H54 (cell line): ENCODE results near the gene TCEAL9.
"Not testable (repeated sequence)": the region's sequence is repeated elsewhere in the genome, so short reads cannot be mapped to it uniquely, and the experiment has no call there.

ENCODE experiments used
- DNase-seq: peaks from one replicate; pipeline ENCODE4 v3.0.0; 2011; ENCODE audit warnings: low spot score, mixed read lengths; ENCODE audit not compliant: insufficient read length
- FAIRE-seq: peaks from 3 replicates; lab custom pipeline; 2011; peaks lifted over from hg19 to GRCh38; lab: Jason Lieb, UNC
- POLR2A ChIP-seq: IDR thresholded peaks from 2 replicates; pipeline ENCODE4 v1.6.1; 2011; ENCODE audit warnings: low read depth, mild to moderate bottlenecking, low read length

TCEAL9 gene

GRCh38 chrX:103360916-103361315, 4.6 kb downstream of the TCEAL9 start:
- DNase-seq (no peak), FAIRE-seq (no peak)

GRCh38 chrX:103361798-103362197, 5.5 kb downstream of the TCEAL9 start:
- no peak for TF ChIP-seq POLR2A
- FAIRE-seq (no peak), DNase-seq (no peak)

More at GRCh38 chrX:103360916-103361315, 4.6 kb downstream of the TCEAL9 start:
- TF ChIP-seq POLR2A, result no peak

GRCh38 chrX:103362474-103362873, 6.2 kb downstream of the TCEAL9 start:
- DNase-seq (no peak), FAIRE-seq (peak; percentile 57)

GRCh38 chrX:103363046-103363445, 6.7 kb downstream of the TCEAL9 start:
- DNase-seq, result no peak
- no peak for FAIRE-seq

More at GRCh38 chrX:103362474-103362873, 6.2 kb downstream of the TCEAL9 start:
- TF ChIP-seq POLR2A, result no peak

GRCh38 chrX:103367502-103367901, 11.2 kb downstream of the TCEAL9 start:
- no peak for FAIRE-seq
- no peak for TF ChIP-seq POLR2A
- no peak for DNase-seq

More at GRCh38 chrX:103363046-103363445, 6.7 kb downstream of the TCEAL9 start:
- TF ChIP-seq POLR2A, result no peak

- DNase-seq (no peak), FAIRE-seq (no peak)
- no peak for TF ChIP-seq POLR2A
These were observed 13.2 kb downstream of the TCEAL9 start for GRCh38 chrX:103369479-103369878.

GRCh38 chrX:103372886-103373285, 16.6 kb downstream of the TCEAL9 start:
- FAIRE-seq, result no peak
- no peak for TF ChIP-seq POLR2A
- no peak for DNase-seq

GRCh38 chrX:103373581-103373980, 17.3 kb downstream of the TCEAL9 start:
- FAIRE-seq (no peak), DNase-seq (no peak)
- no peak for TF ChIP-seq POLR2A

- FAIRE-seq, result no peak
- TF ChIP-seq POLR2A, result peak; percentile 79
- no peak for DNase-seq
These were observed 20.0 kb downstream of the TCEAL9 start, which contains the start of gene BEX3 for GRCh38 chrX:103376118-103376978. BEX3 (plus strand) TSS chrX:103376538; CDS start chrX:103377522, 984 bp downstream.

- no peak for TF ChIP-seq POLR2A
- DNase-seq (no peak), FAIRE-seq (no peak)
These were observed 20.6 kb downstream of the TCEAL9 start for GRCh38 chrX:103376979-103377324.

GRCh38 chrX:103378990-103379389, 22.7 kb downstream of the TCEAL9 start:
- no peak for FAIRE-seq

GRCh38 chrX:103382877-103383276, 26.6 kb downstream of the TCEAL9 start:
- TF ChIP-seq POLR2A, result no peak
- no peak for FAIRE-seq

More at GRCh38 chrX:103378990-103379389, 22.7 kb downstream of the TCEAL9 start:
- TF ChIP-seq POLR2A, result no peak
- no peak for DNase-seq

GRCh38 chrX:103384672-103385071, 28.4 kb downstream of the TCEAL9 start:
- FAIRE-seq (no peak), DNase-seq (no peak)
- no peak for TF ChIP-seq POLR2A

More at GRCh38 chrX:103382877-103383276, 26.6 kb downstream of the TCEAL9 start:
- no peak for DNase-seq

- not testable (repeated sequence) for FAIRE-seq, DNase-seq
These were observed 29.1 kb downstream of the TCEAL9 start for GRCh38 chrX:103385283-103385830.

GRCh38 chrX:103386332-103386731, 30.0 kb downstream of the TCEAL9 start:
- no peak for TF ChIP-seq POLR2A
- FAIRE-seq, result no peak

More at GRCh38 chrX:103386332-103386731, 30.0 kb downstream of the TCEAL9 start:
- no peak for DNase-seq
